ENCODE measurements around the gene CALML6.

The CALML6 gene

GRCh38 chr1:1917304-1917976 is 2.4 kb downstream of the CALML6 start:
- TF ChIP-seq CTCF (IDR thresholded peaks at IDR 0.05) = no peak
- Histone ChIP-seq H3K9me3 (no peaks in the 10 kb centered on the region), H3K4me1 (ENCODE audit: control insufficient read depth in 1 of 2, insufficient read depth in 1 of 2, low read depth in 1 of 2, low read length in 1 of 2) (peaks cover 9 to 31% of the 10 kb centered on the region in 2 experiments), H3K27me3 (peaks cover 33% of the 10 kb centered on the region), H3K27ac (no peak overlapping the region), H3K4me3 (ENCODE audit: low read depth in 1 of 2, low read length in 1 of 2) (no peak overlapping the region), H3K36me3 (no peaks in the 10 kb centered on the region)

DNA sequence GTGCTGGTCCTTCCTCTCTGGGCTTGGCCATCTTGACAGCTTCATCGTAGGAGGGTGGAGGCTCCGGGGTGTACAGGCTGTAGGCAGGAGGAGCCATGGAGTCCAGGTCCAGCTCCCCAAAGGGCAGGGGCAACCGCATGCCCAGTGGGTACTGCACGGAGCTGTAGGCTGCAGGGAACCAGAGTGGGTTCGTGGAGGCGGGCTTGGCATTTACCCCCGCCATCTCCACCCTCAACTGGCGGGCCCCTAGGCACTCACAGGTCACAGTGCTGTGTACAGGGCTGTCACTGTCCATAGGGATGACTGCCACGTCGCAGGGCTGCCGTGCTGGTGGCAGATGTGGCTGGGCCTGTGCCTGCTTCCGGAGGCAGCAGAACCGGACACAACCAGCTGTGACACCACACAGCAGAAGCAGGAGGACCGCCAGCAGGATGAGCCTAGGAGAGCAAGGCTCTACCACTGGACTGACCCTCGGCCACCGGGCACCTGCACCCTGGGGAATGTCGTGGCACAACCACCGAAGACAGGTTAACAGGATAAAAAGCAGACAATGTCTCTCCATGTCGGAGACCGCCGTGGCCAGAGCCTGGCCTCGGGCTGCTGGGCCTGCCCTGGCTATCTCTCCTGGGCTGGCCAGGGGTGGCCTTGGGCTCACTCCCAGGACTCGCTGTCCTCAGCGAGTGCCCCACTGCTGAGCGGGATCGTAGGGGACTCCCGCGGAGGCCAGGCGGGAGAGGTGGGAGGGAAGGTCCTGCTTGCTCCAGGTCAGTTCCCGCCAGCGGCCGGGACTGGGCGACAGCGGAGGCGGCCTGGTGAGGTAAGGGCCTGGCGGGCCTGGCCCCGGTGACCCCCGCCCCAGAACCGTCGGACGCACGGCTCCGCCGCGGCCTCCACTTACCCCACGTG is 3.2 kb downstream of the CALML6 start:
- H3K9me3 ChIP-seq = no peaks in the 10 kb centered on the region
- H3K4me3 ChIP-seq (ENCODE audit: low read depth in 1 of 2, low read length in 1 of 2) = peak overlapping the region; percentile 71 to 77
- H3K36me3 ChIP-seq = no peaks in the 10 kb centered on the region
- H3K4me1 ChIP-seq (ENCODE audit: control insufficient read depth in 1 of 2, insufficient read depth in 1 of 2, low read depth in 1 of 2, low read length in 1 of 2) = peaks cover 9 to 31% of the 10 kb centered on the region in 2 experiments
- no peak for TF ChIP-seq CTCF (IDR thresholded peaks at IDR 0.05)
- no peak overlapping the region for H3K27ac ChIP-seq
- peaks cover 40% of the 10 kb centered on the region for H3K27me3 ChIP-seq

- H3K36me3 ChIP-seq = no peaks in the 10 kb centered on the region
- peak within 1 kb of the TSS; percentile 71 to 77 for H3K4me3 ChIP-seq (ENCODE audit: low read depth in 1 of 2, low read length in 1 of 2)
- peaks cover 40% of the 10 kb centered on the region for H3K27me3 ChIP-seq
- peaks cover 9 to 31% of the 10 kb centered on the region in 2 experiments for H3K4me1 ChIP-seq (ENCODE audit: control insufficient read depth in 1 of 2, insufficient read depth in 1 of 2, low read depth in 1 of 2, low read length in 1 of 2)
- H3K27ac ChIP-seq = peak within 1 kb of the TSS; percentile 51
- no peak for TF ChIP-seq CTCF (IDR thresholded peaks at IDR 0.05)
- H3K9me3 ChIP-seq = no peaks in the 10 kb centered on the region
These were observed 3.8 kb downstream of the CALML6 start, which contains the start of gene TMEM52 for GRCh38 chr1:1918901-1919303. Gene TMEM52 (minus strand): TSS chr1:1919279. CDS start chr1:1919265, 14 bp downstream.

GRCh38 chr1:1919304-1920056 is 4.4 kb downstream of the CALML6 start:
- peak overlapping the region; percentile 71 to 77 for H3K4me3 ChIP-seq (ENCODE audit: low read depth in 1 of 2, low read length in 1 of 2)
- TF ChIP-seq CTCF (IDR thresholded peaks at IDR 0.05) = no peak
- no peaks in the 10 kb centered on the region for H3K36me3 ChIP-seq
- peaks cover 40% of the 10 kb centered on the region for H3K27me3 ChIP-seq
- peak overlapping the region; percentile 51 for H3K27ac ChIP-seq
- no peaks in the 10 kb centered on the region for H3K9me3 ChIP-seq
- peaks cover 9 to 31% of the 10 kb centered on the region in 2 experiments for H3K4me1 ChIP-seq (ENCODE audit: control insufficient read depth in 1 of 2, insufficient read depth in 1 of 2, low read depth in 1 of 2, low read length in 1 of 2)

DNA sequence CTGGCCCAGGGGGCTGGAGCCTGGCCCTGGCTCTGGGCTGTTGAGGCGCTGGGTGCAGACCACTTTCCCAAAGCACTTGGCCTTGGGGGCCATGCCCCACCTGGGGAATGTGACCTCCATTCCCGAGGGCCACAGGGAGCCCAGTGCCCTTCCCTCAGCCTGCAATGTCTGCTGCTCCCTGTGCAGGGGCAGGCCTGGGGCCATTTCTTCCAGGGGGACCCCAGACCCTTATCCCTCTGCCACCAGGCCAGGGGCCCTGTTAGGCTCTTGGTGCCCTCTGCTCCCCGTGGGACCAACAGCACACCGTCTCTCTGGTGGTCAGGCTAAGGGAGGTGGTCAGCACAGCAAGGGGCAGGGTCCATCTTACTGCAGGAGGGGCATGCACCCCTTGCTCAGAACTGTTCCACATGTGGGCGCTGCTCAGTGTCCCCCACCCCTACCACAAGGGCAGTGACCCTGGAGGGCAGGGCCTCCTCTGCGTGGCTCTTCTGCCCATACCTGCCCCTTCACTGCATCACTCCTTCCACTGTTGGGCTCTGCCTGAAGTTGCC is 5.1 kb downstream of the CALML6 start:
- peak overlapping the region; percentile 51 for H3K27ac ChIP-seq
- no peaks in the 10 kb centered on the region for H3K9me3 ChIP-seq
- H3K4me3 ChIP-seq (ENCODE audit: low read depth in 1 of 2, low read length in 1 of 2) = peak overlapping the region; percentile 71 to 77
- peaks cover 40% of the 10 kb centered on the region for H3K27me3 ChIP-seq
- TF ChIP-seq CTCF (IDR thresholded peaks at IDR 0.05) = no peak
- H3K36me3 ChIP-seq = no peaks in the 10 kb centered on the region
- peaks cover 9 to 31% of the 10 kb centered on the region in 2 experiments for H3K4me1 ChIP-seq (ENCODE audit: control insufficient read depth in 1 of 2, insufficient read depth in 1 of 2, low read depth in 1 of 2, low read length in 1 of 2)
